OCI-LY1 (cell line): Measurements from ENCODE around the gene LINGO1.

Experiments used
- H2AFZ ChIP-seq: fragments of 200-600 bp; sonication (generic), shearing (Covaris generic); 2 replicates; pipeline ENCODE4 v1.6.0; 2014; ENCODE audit warnings: antibody characterized with exemption, mild to moderate bottlenecking, low read length
- H3F3A ChIP-seq: fragments of 200-600 bp; sonication (generic), shearing (Covaris generic); 2 replicates; pipeline ENCODE4 v1.6.0; 2014; ENCODE audit warnings: mild to moderate bottlenecking, antibody characterized with exemption, low read length, moderate library complexity; ENCODE audit not compliant: insufficient read depth
- H3K27ac ChIP-seq: fragments of 200-600 bp; sonication (generic); 2 replicates; pipeline ENCODE4 v1.5.1; 2014; ENCODE audit warnings: low read length, mixed run types, mild to moderate bottlenecking, low read depth; ENCODE audit not compliant: poor library complexity, severe bottlenecking
- H3K27me3 ChIP-seq: fragments of 200-600 bp; sonication (generic); 2 replicates; pipeline ENCODE4 v1.6.0; 2014; ENCODE audit warnings: antibody characterized with exemption, mild to moderate bottlenecking, low read length, moderate library complexity; ENCODE audit not compliant: insufficient read depth
- H3K36me3 ChIP-seq: fragments of 200-600 bp; sonication (generic); 2 replicates; pipeline ENCODE4 v1.6.1; 2014; ENCODE audit warnings: mild to moderate bottlenecking, antibody characterized with exemption, low read length, moderate library complexity, mixed read lengths; ENCODE audit not compliant: insufficient read depth
- H3K4me1 ChIP-seq: fragments of 200-600 bp; sonication (generic); 2 replicates; pipeline ENCODE4 v1.5.1; 2014; ENCODE audit warnings: mild to moderate bottlenecking, low read length, moderate library complexity; ENCODE audit not compliant: insufficient read depth, severe bottlenecking
- H3K4me2 ChIP-seq: fragments of 200-600 bp; sonication (generic), shearing (Covaris generic); 2 replicates; pipeline ENCODE4 v1.6.1; 2014; ENCODE audit warnings: low read length
- H3K4me3 ChIP-seq: fragments of 200-600 bp; sonication (generic); 2 replicates; pipeline ENCODE4 v1.5.1; 2014; ENCODE audit warnings: low read length, low read depth, mild to moderate bottlenecking, mixed read lengths; ENCODE audit not compliant: poor library complexity, severe bottlenecking
- H3K79me2 ChIP-seq: fragments of 200-600 bp; shearing (Covaris generic); 2 replicates; pipeline ENCODE4 v1.6.1; 2016; ENCODE audit warnings: mixed run types, low read length, mixed read lengths; ENCODE audit not compliant: insufficient read depth
- H3K9ac ChIP-seq: fragments of 200-600 bp; sonication (generic), shearing (Covaris generic); 2 replicates; pipeline ENCODE4 v1.6.1; 2014; ENCODE audit warnings: mild to moderate bottlenecking, low read length, mixed read lengths
- H3K9me2 ChIP-seq: fragments of 200-600 bp; sonication (generic), shearing (Covaris generic); 2 replicates; pipeline ENCODE4 v1.6.1; 2014; ENCODE audit warnings: low read depth, mild to moderate bottlenecking, low read length, mixed read lengths
- H3K9me3 ChIP-seq: fragments of 200-600 bp; shearing (Covaris generic); 2 replicates; pipeline ENCODE4 v1.6.1; 2014; ENCODE audit warnings: low read length, mixed read lengths
- H4K20me1 ChIP-seq: fragments of 200-600 bp; sonication (generic), shearing (Covaris generic); 2 replicates; pipeline ENCODE4 v1.6.0; 2016; ENCODE audit warnings: mild to moderate bottlenecking, low read length; ENCODE audit not compliant: insufficient read depth
- EZH2 ChIP-seq: fragments of 200-600 bp; sonication (generic), shearing (Covaris generic); IDR thresholded peaks from 2 replicates; pipeline ENCODE4 v1.8.0; 2017; ENCODE audit warnings: borderline replicate concordance, mixed run types, mild to moderate bottlenecking, antibody characterized with exemption, low read length, moderate library complexity, mixed read lengths
- TF ChIP-seq, protein P1 (sequence below): fragments of 200-600 bp; sonication (generic), shearing (Covaris generic); IDR thresholded peaks from 2 replicates; pipeline ENCODE4 v1.5.1; 2017; ENCODE audit warnings: mild to moderate bottlenecking, antibody characterized with exemption, low read length, moderate library complexity, mixed read lengths

Gene LINGO1

GRCh38 chr15:77665530-77666295 lies 33.0 kb upstream of the LINGO1 start:
- TF ChIP-seq EZH2 = no peak
- TF ChIP-seq, protein P1, sequence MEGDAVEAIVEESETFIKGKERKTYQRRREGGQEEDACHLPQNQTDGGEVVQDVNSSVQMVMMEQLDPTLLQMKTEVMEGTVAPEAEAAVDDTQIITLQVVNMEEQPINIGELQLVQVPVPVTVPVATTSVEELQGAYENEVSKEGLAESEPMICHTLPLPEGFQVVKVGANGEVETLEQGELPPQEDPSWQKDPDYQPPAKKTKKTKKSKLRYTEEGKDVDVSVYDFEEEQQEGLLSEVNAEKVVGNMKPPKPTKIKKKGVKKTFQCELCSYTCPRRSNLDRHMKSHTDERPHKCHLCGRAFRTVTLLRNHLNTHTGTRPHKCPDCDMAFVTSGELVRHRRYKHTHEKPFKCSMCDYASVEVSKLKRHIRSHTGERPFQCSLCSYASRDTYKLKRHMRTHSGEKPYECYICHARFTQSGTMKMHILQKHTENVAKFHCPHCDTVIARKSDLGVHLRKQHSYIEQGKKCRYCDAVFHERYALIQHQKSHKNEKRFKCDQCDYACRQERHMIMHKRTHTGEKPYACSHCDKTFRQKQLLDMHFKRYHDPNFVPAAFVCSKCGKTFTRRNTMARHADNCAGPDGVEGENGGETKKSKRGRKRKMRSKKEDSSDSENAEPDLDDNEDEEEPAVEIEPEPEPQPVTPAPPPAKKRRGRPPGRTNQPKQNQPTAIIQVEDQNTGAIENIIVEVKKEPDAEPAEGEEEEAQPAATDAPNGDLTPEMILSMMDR = no peak
- H4K20me1 ChIP-seq = no peaks in the 10 kb centered on the region
- no peak overlapping the region for H3K9ac ChIP-seq
- H3K36me3 ChIP-seq = no peaks in the 10 kb centered on the region
- no peaks in the 10 kb centered on the region for H3K4me1 ChIP-seq
- H3K9me3 ChIP-seq = no peaks in the 10 kb centered on the region
- H3K79me2 ChIP-seq = no peaks in the 10 kb centered on the region
- no peak overlapping the region for H3K4me3 ChIP-seq
- H2AFZ ChIP-seq = no peak overlapping the region
- no peaks in the 10 kb centered on the region for H3F3A ChIP-seq
- H3K4me2 ChIP-seq = no peak overlapping the region
- no peaks in the 10 kb centered on the region for H3K9me2 ChIP-seq
- H3K27me3 ChIP-seq = no peaks in the 10 kb centered on the region
- no peak overlapping the region for H3K27ac ChIP-seq

- Histone ChIP-seq H3K4me1 (no peaks in the 10 kb centered on the region), H3K27ac (no peak overlapping the region), H3K4me2 (no peak overlapping the region), H3K27me3 (no peaks in the 10 kb centered on the region), H3K9me2 (no peaks in the 10 kb centered on the region), H4K20me1 (no peaks in the 10 kb centered on the region), H3K4me3 (no peak overlapping the region), H3F3A (no peaks in the 10 kb centered on the region), H3K79me2 (no peaks in the 10 kb centered on the region), H3K36me3 (no peaks in the 10 kb centered on the region), H3K9ac (no peak overlapping the region), H3K9me3 (no peaks in the 10 kb centered on the region), H2AFZ (no peak overlapping the region)
- no peak for TF ChIP-seq EZH2
- TF ChIP-seq, protein P1 = no peak
These were observed 31.7 kb upstream of the LINGO1 start for GRCh38 chr15:77664428-77664827.

DNA sequence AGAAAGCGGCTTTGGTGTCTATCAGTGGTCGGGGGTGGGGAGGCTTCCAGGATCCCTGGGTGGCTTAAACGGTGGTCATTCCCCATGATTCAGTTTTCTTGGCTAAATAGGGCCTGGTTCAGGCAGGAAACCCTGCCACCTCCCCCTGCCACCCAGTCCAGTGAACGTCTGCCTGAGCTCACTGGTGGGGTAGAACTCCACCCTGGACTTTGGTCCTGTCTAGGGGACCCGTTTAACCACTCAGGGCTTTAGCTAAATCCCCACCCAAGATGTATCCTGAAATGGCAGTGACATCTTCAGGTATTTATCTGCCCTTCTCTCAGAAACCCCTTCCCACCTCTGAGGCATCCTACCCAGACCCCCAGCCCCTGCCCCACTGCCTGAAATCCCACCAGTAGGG lies 30.5 kb upstream of the LINGO1 start:
- H3K9me3 ChIP-seq = no peaks in the 10 kb centered on the region
- H2AFZ ChIP-seq = no peak overlapping the region
- no peaks in the 10 kb centered on the region for H3F3A ChIP-seq
- no peak overlapping the region for H3K4me3 ChIP-seq
- H3K9me2 ChIP-seq = no peaks in the 10 kb centered on the region
- no peaks in the 10 kb centered on the region for H3K27me3 ChIP-seq
- no peaks in the 10 kb centered on the region for H3K36me3 ChIP-seq
- H3K27ac ChIP-seq = no peak overlapping the region
- no peak overlapping the region for H3K4me2 ChIP-seq
- H3K79me2 ChIP-seq = no peaks in the 10 kb centered on the region
- TF ChIP-seq, protein P1 = no peak
- TF ChIP-seq EZH2 = no peak
- no peaks in the 10 kb centered on the region for H3K4me1 ChIP-seq
- H4K20me1 ChIP-seq = no peaks in the 10 kb centered on the region
- no peak overlapping the region for H3K9ac ChIP-seq
